Activated CD4-positive, alpha-beta T cell treated with anti-CD3 and anti-CD28 coated beads, Interleukin-2, amount 50 U/mL, for 1 hour (primary cell): ENCODE measurements around the gene RNLS.

Source experiments
- DNase-seq: peaks from one replicate; pipeline ENCODE4 v3.0.0-alpha.2; 2020

Gene RNLS

DNA sequence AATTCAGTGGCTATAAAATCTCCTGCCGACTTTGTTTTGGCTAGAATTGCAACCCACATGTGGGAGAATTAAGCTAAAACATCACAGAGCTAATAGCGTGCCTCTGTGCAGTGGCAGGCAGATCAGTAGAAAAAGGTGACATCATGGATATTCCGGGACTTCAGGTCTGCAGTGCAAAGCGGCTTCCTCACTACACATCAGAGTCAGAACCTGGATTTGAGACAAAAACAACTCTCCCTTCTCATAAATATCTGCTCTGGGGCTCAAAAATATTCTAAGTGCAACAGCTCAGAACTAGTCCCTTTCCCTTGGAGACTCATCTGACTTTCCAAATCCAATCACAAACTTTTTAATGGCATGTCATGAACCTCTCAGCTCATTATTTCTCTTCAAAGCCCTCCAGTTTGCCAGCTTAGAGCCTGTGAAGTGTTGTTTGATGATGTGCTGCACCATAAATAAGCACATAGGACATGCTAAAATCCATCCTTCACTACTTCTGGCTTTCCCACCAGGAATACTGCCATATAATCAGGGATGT is 337.1 kb downstream of the RNLS start:
- no peak for DNase-seq

DNA sequence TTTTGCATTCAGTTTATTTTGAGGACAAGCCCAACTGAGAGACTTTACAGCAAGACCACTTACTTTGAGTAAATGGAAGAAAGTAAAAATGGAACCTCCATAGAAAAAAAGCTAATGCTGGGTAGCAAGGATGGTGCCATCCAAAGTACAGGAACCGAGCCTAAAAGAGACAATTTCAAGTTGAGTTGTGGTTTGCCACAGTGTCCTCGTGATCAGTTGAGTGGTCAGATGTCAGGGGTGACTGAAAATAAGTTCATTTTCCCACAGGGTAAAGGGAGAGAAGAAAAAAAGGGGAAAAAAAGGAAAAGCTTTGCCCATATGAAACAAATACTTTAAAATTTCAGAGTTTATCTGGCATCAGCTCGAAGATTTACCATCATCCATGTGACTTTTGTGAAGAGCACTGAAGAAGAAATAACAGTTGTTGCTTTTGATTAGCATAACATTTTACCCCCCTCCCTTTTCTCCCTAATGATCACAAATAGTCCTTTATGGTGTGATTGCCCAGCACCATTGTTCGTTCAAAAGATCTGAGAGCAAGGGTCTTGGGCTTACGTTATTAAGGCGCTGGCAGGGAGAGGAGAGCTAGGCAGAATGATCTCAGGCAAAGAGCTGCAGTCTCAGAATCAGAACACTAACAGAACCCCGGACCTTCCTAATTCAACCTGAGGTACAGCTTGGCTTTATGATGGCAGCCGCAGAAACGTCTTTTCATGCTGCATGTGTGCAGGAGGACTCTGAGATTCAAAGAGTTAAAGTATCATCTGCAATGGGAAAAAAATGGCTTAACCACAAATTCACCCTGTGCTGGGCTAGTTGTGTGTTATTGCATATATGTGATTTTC is 338.1 kb downstream of the RNLS start:
- no peak for DNase-seq

- DNase-seq, result no peak
These were observed 339.0 kb downstream of the RNLS start for GRCh38 chr10:88243836-88244730.

DNA sequence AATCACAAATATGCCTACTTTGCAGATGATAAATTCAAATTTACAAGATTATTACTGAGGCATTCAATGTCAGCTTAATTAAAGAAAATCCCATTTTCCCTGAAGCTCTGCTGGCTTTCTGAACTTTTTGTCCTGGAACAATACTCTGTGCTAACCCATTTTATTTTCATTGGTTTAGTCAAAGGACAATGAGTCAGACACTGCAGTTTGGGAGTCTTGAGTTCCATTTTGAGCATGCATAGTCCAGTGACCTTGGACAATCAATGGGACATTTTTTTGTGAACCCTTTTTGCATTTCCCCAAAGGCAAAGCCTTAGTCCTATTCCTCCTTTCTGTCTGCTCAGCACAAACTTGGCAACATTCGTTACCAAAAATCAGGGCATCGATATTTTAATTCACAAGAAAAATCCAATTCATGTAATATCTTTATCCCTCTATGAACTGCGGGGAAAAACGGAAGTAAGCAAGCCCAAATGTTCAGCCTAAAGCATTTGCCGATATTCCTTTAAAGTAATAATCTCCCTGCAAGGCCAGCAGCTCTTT is 339.8 kb downstream of the RNLS start:
- no peak for DNase-seq

GRCh38 chr10:88241501-88241900 is 341.6 kb downstream of the RNLS start:
- DNase-seq, result no peak

GRCh38 chr10:88239212-88239611 is 343.9 kb downstream of the RNLS start:
- DNase-seq, result no peak

- DNase-seq, result no peak
These were observed 344.6 kb downstream of the RNLS start for GRCh38 chr10:88238615-88238914.

DNA sequence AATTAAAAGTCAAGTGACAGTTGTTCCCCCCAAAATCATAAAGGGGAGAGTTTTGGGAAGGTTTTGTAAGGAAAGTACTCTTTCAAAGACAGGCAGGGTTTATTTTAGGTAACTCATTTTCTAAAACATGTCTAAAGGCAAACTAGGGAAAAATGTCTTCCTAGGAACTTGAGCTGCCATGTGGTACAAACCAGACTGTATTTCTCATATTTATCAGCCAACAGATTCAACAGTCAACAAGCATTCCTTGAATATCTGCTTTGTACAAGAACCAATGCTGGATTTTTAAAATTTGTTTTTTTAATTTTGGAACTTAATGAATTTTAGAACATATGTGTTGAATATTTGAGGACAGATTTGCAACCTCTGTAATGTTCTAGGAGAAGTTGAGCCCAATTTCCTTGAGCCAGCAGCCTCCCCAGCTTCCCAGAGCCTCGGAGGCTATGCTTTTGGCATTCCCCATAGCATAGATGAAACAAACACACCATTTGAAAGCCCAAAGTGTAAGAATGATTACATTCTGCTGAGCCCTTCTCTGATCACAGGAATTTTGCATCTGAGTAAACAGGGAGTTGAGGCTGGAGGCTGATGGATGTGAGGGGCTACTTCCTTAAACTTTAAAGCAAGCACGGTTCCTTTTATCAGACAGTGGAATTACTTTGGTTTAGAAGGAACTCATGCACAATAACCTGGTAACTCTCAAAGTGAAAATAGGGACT is 345.1 kb downstream of the RNLS start:
- no peak for DNase-seq

GRCh38 chr10:88236121-88236743 is 346.9 kb downstream of the RNLS start:
- DNase-seq, result no peak

GRCh38 chr10:88234297-88234696 is 348.8 kb downstream of the RNLS start:
- DNase-seq, result no peak

DNA sequence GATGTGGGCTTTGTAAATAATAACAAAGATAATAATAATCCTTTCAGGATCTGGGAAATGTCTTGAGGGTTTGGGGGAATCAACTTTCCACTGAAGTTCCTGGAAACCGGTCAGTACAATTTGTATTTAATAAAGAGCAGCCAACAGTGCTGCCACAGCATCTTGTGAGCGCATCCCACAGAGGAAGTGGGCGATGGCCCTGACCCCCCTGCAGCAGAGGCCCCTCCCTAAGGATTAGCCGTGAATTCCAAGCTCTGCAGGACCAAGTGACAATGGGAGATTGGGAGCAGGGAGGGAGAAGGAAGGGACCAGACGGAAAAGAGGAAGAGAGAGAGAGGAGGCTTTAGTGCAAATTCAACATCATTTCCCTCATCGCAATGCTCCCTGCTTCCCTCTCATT is 349.2 kb downstream of the RNLS start:
- no peak for DNase-seq

DNA sequence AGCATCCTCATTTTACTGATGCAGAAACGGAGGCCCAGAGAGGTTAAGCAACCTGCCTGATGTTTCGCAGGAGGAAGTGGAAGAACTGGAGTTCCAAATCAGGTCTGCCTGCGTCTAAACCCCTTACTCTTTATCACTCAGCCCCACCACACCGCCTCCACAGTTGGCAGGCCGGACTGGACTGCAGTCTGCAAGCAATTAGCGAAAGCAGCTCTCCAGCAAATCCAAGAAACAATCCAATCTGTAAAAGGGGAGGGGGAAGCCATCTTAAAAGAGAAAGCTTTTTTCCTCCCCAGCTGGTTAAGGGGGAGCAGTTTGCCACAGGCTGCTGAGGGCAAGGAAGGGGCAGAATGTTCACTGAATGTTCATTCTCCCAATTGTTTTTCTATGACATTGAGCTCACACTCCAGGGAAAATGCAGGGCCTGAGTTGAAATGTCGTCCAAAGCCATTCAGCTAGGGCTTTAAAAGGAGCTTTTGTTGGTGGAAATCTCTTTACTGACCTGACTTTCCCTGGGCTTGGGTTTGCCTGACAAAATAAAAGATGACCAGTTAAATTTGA is 350.1 kb downstream of the RNLS start:
- no peak for DNase-seq

GRCh38 chr10:88232029-88232895 is 350.9 kb downstream of the RNLS start:
- no peak for DNase-seq

- no peak for DNase-seq
These were observed 352.9 kb downstream of the RNLS start for GRCh38 chr10:88230251-88230650.

GRCh38 chr10:88228130-88228529 is 355.0 kb downstream of the RNLS start:
- DNase-seq, result no peak

DNA sequence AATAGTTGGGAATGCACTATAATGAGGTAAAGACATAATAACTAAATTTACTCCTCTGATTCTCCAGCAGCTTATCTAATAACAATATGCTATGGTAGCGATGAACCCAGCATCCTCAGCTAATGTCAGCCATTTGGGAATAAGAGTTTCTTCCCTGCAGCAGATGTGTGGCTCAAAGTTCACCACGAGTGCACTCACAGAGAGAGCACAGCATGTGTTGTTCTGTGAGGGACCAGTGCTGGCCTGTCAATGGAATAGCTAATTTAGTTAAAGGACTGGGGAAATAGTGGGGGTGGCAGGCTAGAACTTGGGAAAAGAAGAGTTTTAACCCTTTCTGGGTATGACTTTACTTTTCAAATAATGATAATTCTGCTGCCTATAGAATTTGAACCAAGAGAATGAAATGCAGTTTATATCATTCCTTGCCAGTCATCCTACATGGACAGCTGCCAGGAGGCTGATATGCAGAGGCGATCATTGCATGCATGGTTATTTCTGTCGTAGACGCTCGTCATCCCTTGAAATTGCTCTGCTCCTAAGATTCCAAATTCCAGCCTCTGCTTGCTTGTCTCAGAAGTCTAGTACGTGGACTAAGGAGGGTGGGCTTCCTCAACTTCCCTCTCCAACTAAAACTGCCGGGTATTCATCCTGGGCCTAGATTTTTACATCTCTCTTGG is 355.6 kb downstream of the RNLS start:
- DNase-seq, result no peak

DNA sequence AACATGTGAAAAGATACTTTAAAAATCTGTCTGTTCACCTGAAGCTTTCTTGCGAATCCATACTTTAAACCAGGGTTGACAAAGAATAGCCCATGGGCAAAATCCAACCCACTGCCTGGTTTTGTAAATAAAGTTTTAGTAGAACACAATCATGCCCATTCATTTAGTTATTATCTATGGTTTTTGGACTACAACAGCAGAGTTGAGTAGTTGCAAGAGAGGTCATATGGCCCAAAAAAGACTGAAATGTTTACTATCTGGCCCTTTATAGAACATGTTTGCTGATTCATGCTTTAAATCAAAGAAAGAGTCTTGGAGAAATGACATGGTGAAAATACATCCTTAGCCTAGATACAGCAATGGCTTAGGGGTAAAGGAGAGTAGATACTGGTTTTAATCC is 356.2 kb downstream of the RNLS start:
- DNase-seq, result no peak

DNA sequence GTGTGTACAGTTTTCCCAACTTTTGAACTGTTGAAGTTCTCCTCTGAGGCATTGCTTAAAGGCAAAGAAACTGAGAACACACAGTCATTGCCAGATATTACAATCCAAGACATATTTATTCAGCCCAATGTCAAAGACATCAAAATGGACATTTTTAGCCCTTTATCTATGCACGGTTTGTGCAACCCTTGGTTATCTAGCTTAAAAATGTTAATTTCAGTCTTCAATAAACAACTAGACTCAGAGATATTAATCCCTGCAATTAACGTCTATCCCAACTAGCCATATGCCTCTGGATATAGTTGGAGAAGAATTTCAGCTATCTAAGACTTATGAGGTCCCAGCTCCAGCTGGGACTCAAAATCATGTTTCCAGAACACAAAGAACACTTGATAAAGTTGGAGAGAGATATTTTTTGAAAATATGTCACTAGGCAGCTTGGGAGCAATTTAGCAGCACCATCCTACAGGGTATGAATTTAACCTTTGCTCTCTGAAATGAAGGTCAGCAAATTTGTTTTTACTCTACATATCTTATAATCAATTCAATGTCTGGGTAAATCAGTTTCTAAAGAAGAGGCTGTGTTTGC is 357.0 kb downstream of the RNLS start:
- DNase-seq, result no peak
